ENCODE data around the gene PLA2G7.

DNA sequence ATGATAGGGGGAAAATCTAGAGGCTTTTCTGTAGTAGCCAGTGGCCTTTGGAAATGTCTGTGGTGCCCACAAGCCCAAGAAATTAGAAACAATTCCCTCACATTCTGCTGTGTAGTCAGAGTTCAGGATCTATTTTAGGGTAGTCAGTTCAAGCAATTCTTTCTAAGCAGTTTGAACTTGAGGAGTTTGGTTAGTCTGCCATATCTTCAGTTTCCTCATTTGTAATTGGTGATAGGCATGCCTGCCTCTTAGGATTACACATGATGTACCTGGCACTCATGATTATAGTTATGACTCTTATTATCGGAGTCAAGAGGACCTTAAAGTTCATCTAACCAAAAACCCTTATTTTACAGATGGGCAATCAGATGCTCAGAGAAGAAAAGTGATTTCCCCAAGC is 36.8 kb upstream of the PLA2G7 start:
- TF ChIP-seq POLR2A (IDR thresholded peaks at IDR 0.05; ENCODE audit: low read length) = no peak
- no peak for TF ChIP-seq GATA1 (IDR thresholded peaks at IDR 0.05; ENCODE audit: low read depth, low read length)
